NCI-H2171 treated with DMSO at 0.1 percent for 48 hours (cell line): Measurements from ENCODE around the gene CFAP77.

Source experiments
- DNase-seq: peaks from one replicate; lab custom pipeline; 2025; lab: John Stamatoyannopoulos, UW

Gene CFAP77

GRCh38 chr9:132408521-132408920 is 1.5 kb upstream of the CFAP77 start:
- no peak for DNase-seq

GRCh38 chr9:132410642-132411041 is 631 bp downstream of the CFAP77 start:
- DNase-seq, result no peak

GRCh38 chr9:132411091-132411508 is 1.1 kb downstream of the CFAP77 start:
- peak; percentile 87 for DNase-seq

- DNase-seq, result peak; percentile 37
Observed at GRCh38 chr9:132412089-132412488, 2.1 kb downstream of the CFAP77 start.

DNA sequence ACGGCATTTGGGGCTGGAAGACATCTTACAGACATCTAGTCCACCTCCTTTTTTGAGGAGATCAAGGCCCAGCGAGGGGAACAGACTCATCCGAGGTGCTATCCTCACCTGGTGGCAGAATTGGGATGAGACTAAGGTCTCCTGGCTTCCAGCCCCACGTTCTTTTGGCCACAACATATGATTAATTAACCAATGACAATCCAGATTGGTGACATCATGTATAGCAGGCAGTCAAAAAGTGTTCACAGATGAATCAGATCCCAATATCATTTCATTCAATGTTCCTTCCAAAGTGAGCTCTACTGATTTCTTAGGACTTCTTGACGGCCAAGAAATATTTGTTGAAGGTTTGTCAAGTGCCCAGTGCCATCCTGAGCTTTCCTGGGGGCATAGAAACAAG is 3.9 kb downstream of the CFAP77 start:
- no peak for DNase-seq

DNA sequence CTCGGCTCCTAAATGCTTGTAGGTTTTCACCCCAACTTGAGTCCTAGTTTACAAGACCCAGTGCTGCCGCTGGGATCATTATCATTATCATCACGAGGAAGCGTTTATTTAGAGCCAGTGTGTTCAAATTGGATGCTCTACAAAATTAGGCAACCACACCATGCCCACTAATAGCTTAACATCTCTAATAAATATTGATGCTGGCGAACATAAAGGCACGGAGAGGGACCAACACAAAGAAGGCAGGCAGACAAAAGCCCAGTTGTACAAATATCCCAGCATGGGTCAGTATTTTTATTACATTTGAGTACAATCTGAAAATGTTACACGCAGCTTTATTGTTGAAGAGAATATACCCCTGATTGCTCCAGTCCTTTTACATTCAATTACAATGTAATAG is 4.7 kb downstream of the CFAP77 start:
- DNase-seq, result no peak

DNA sequence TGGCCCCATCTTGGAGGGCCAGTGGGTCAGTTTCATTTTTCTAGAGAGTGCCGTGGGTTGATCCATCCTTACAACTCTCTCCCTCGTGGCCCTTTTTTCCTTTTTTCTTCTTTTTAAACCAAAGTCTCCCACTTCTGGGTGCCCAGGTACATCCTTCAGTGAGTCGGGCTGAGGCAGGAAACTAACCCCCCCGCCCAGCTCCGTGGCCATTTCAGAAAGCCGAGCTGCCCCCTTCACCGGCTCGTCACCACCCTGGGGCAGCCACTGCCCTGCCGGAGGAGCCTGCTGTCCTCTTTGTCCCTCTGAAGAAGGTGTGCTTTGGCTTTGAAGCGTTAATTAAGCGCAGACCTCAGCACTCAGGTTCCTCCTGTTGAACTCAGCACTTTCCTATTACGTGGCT is 5.2 kb downstream of the CFAP77 start:
- DNase-seq, result no peak

GRCh38 chr9:132418726-132419363 is 8.8 kb downstream of the CFAP77 start:
- no peak for DNase-seq

DNA sequence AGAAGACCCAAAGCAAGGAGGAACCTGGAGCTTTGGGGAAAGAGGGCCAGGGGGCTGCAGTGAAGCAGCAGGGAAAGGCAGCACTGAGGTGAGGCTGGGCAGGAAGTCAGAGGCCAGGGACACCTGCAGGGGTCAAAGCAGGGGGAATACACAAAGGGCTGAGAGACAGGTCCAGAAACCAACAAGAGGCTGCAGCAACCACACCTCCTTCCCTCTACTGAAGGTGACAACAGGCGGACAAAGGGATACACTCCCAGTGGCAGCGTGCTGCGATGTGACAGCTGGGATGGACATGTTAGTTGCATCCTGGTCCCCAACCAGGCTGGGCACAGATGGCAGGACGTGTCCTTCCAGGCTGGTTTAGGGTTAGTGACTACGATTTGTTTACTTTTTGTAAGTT is 12.6 kb downstream of the CFAP77 start:
- DNase-seq, result no peak

DNA sequence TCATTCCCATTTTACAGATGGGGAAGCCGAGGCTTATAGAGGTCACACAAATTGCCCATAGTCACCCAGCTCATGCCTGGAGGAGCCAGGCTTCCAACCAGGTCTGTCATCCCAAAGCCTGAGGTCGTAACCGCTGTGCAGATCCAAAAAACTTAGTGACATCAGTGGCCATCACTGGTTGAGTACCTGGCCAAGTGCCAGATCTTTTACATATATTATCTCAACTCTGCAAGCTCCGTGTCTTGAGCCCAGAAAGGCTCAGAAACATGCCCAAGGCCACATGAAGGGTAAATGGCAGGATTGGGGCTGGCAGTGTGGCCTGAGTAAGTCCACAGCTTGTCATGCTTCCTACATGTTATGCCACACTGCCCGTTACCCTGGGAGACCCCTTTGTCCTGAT is 13.5 kb downstream of the CFAP77 start:
- DNase-seq, result no peak

GRCh38 chr9:132424857-132425674 is 15.1 kb downstream of the CFAP77 start:
- no peak for DNase-seq

DNA sequence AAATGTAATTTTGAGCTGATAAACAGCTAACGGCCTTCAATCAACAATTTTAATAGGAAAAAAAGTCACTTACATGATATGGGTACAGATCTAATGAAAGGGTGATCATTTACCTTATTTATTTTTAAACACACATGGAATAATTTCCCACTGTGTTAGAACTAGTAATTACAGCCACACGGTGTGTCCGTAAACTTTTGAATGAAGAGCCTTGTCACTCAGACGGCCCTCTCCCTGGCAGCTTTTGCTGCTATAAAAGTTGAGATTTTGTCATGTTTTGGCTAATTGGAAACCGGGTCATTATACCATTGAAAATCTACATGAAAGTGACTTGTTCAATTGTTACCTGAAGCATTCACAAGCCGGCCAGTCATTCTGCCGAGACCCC is 15.7 kb downstream of the CFAP77 start:
- no peak for DNase-seq

- no peak for DNase-seq
Observed at GRCh38 chr9:132426639-132427414, 16.8 kb downstream of the CFAP77 start.

GRCh38 chr9:132430998-132431397 is 21.0 kb downstream of the CFAP77 start:
- DNase-seq, result no peak

GRCh38 chr9:132434881-132435280 is 24.9 kb downstream of the CFAP77 start:
- DNase-seq, result no peak

DNA sequence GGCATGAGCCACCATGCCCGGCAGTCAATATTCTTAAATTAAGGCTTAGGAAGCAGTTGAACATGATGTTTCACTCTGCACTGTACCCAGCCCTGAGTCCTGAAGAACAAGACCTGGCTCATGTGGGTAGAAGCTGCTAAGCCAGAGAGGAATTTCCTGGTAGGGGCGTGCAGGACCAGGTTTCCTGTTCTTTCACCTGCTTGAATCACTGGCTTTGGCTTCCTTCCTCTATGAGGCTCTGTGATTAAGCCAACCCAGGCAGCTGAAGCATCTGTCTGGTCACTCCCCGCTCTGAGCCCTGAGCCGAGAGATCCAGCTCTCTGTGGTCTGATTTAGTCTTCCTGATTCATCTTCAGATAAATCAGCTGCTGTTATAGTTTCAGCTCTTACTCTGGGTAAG is 29.1 kb downstream of the CFAP77 start:
- DNase-seq, result no peak

GRCh38 chr9:132440735-132441134 is 30.7 kb downstream of the CFAP77 start:
- DNase-seq, result no peak

DNA sequence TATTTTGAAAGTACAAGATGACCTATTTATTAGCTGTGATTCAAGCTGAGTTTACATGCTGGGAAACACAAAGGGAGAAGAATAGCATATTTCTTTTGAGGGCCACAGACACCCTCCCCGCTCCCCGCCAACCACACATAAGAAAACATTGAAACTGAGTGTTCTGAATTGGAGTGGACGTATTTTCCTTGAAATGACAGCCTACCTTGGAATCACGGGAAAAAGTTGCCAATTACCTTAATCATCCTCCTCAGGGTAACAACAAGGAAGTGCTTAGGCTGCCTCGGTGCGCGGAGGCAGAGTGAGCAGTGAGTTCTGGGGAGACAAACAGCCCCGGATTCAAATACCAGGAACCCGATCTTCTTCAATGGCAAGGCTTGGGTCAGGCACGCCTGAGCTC is 31.4 kb downstream of the CFAP77 start:
- no peak for DNase-seq

GRCh38 chr9:132443951-132444607 is 34.1 kb downstream of the CFAP77 start:
- DNase-seq, result no peak

GRCh38 chr9:132446887-132447286 is 36.9 kb downstream of the CFAP77 start:
- no peak for DNase-seq

DNA sequence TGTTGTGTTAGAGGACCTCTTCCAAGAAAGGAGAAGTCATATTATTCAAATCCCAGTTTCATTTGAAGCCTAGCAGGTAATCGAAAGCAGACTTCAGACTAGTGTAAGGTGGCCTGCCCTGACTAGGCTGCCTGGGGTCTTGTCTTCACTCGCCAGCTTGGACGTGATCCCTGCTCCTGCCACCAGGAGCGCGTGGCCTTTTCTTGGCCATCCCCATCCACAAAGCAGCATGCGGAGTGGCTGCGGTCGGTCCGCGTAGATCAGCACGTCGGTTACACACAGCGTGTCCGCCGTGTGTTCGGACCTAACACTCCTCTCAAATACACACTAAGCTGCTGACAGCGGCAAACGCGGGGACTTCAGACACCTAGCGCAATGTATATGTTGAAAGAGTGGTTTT is 37.3 kb downstream of the CFAP77 start:
- no peak for DNase-seq

DNA sequence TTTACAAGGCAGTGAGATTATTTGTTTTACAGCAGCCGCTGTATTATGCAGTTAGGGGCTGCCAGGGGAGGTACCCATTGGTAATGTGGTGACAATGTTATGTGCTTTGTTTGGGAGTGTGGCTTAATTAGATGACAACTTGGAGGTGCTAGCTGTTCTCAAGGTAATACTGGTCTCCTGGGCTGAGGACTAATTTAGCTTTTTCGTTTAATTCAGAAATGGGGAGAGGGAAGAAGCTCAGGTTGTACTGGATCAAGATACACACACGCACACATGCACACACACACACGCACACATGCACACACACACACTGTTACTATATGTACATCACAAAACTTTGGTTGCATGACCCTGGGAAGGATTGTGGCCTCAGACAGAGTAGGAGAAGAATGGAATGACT is 37.9 kb downstream of the CFAP77 start:
- no peak for DNase-seq
